Natural killer cell (primary cell): ENCODE results near the gene LGALS3BP. TPM values are rescaled to one million over a fixed set of nuclear protein-coding genes. Genes with fewer than 3 reads are reported as not detected.

ENCODE experiments used
- ATAC-seq, 3 donors: fragments of 150-1000 bp in 2 of 3; fragments of 200-7000 bp in 1 of 3; cut with Tn5 transposase; 1 replicate in 1 of 3; 2 replicates in 2 of 3; pipeline ENCODE4 v1.10.0; 2021; ENCODE audit warnings: mild to moderate bottlenecking in 2 of 3, moderate library complexity in 2 of 3
- DNase-seq, 2 donors: peaks; one replicate each; pipeline versions ENCODE4 v3.0.0 to v3.0.0-alpha.2; 2013 to 2021; ENCODE audit warnings: mixed read lengths in 1 of 2
- H3K27ac ChIP-seq: one replicate; pipeline ENCODE4 v1.5.1; 2013; ENCODE audit warnings: mild to moderate bottlenecking, low read length
- H3K27me3 ChIP-seq: one replicate; pipeline ENCODE4 v1.6.1; 2013; ENCODE audit warnings: low read length; ENCODE audit not compliant: control insufficient read depth, insufficient read depth
- H3K36me3 ChIP-seq: one replicate; pipeline ENCODE4 v1.6.1; 2013; ENCODE audit warnings: low read length; ENCODE audit not compliant: control insufficient read depth, insufficient read depth
- H3K4me1 ChIP-seq: one replicate; pipeline ENCODE4 v1.6.1; 2013; ENCODE audit warnings: low read length; ENCODE audit not compliant: control insufficient read depth, insufficient read depth
- H3K4me3 ChIP-seq: one replicate; pipeline ENCODE4 v1.5.1; 2013; ENCODE audit warnings: low read length
- H3K9me3 ChIP-seq: one replicate; pipeline ENCODE4 v1.6.1; 2013; ENCODE audit warnings: low read length; ENCODE audit not compliant: control insufficient read depth, insufficient read depth
- H3K27ac Mint-ChIP-seq, 2 donors: one replicate each; pipeline ENCODE4 v1.8.0; 2022; ENCODE audit warnings: mild to moderate bottlenecking in 2 of 2, mixed read lengths in 2 of 2, moderate library complexity in 1 of 2
- H3K27me3 Mint-ChIP-seq, 2 donors: one replicate each; pipeline ENCODE4 v1.8.0; 2022; ENCODE audit warnings: low read depth in 2 of 2, mixed read lengths in 2 of 2
- H3K36me3 Mint-ChIP-seq: one replicate; pipeline ENCODE4 v1.8.0; 2022; ENCODE audit warnings: mixed read lengths
- H3K4me1 Mint-ChIP-seq, 2 donors: one replicate each; pipeline ENCODE4 v1.8.0; 2022; ENCODE audit warnings: mixed read lengths in 2 of 2
- H3K4me3 Mint-ChIP-seq: one replicate; pipeline ENCODE4 v1.8.0; 2022; ENCODE audit warnings: mild to moderate bottlenecking, moderate library complexity, mixed read lengths
- H3K9me3 Mint-ChIP-seq, 2 donors: one replicate each; pipeline ENCODE4 v1.8.0; 2022; ENCODE audit warnings: mixed read lengths in 2 of 2
- CTCF ChIP-seq: fragments of 200-600 bp; IDR thresholded peaks from one replicate; pipeline ENCODE4 v1.8.0; 2022; ENCODE audit warnings: antibody characterized with exemption
- WGBS: methylation state at CpG from one replicate; pipeline ENCODE4 v1.1.7; 2013; ENCODE audit warnings: missing lambda C conversion rate; ENCODE audit not compliant: insufficient coverage; 5-methylcytosine and 5-hydroxymethylcytosine counted together
- intact Hi-C: fragments of 100-400 bp; cut with micrococcal nuclease; formaldehyde crosslinking; loops from one replicate; pipeline ENCODE4 v1.14.2; 2022
- total RNA-seq, 4 donors: library from RNA; stranded (reverse); fragments of 120-200 nt in 1 of 4; gene quantifications; one replicate each; pipeline versions ENCODE4 v1.2.3 to v1.2.4, GENCODE V29; 2013 to 2022

Gene LGALS3BP
- total RNA-seq, 3 donors from 2014 or later (not counting 1 experiment from before 2014, with no cell fraction given): 4.2 to 8.8 (median 4.2) TPM

- WGBS: 88% methylated on average over 2 of the region's 2 CpGs
- TF ChIP-seq CTCF: no peak
- Mint-ChIP-seq H3K4me3 (no peak overlapping the region), H3K9me3 (no peaks in the 10 kb centered on the region), H3K4me1 (peaks cover 9 to 10% of the 10 kb centered on the region in 2 donors), H3K27me3 (peaks cover 13 to 34% of the 10 kb centered on the region in 2 donors), H3K27ac (no peak overlapping the region), H3K36me3 (no peaks in the 10 kb centered on the region)
- Histone ChIP-seq H3K4me3 (no peak overlapping the region), H3K36me3 (no peaks in the 10 kb centered on the region), H3K4me1 (peaks cover 17% of the 10 kb centered on the region), H3K9me3 (no peaks in the 10 kb centered on the region), H3K27ac (no peak overlapping the region), H3K27me3 (peaks cover 18% of the 10 kb centered on the region)
- ATAC-seq: no peak
- intact Hi-C loops: no loop called here
- DNase-seq: no peak
Observed at GRCh38 chr17:79020631-79021301, 41.0 kb upstream of the LGALS3BP start.

- DNase-seq (peak in 1 of 2 donors; percentile 69), ATAC-seq (peak in 2 of 3 donors; percentile 38 to 58)
- Histone ChIP-seq H3K4me3 (no peak overlapping the region), H3K27me3 (peaks cover 11% of the 10 kb centered on the region), H3K9me3 (no peaks in the 10 kb centered on the region), H3K4me1 (peaks cover 14% of the 10 kb centered on the region), H3K36me3 (no peaks in the 10 kb centered on the region), H3K27ac (no peak overlapping the region)
- H3K9me3 Mint-ChIP-seq: no peaks in the 10 kb centered on the region
- H3K4me1 Mint-ChIP-seq: peaks cover 9 to 10% of the 10 kb centered on the region in 2 donors
- peaks cover 7 to 30% of the 10 kb centered on the region in 2 donors for H3K27me3 Mint-ChIP-seq
- peak; percentile 35 for TF ChIP-seq CTCF
- H3K36me3 Mint-ChIP-seq: no peaks in the 10 kb centered on the region
- no peak overlapping the region for H3K4me3 Mint-ChIP-seq
- 79% methylated on average over 18 of the region's 19 CpGs for WGBS
- H3K27ac Mint-ChIP-seq: no peak overlapping the region
- intact Hi-C loops: no loop called here
Observed at GRCh38 chr17:79019632-79020584, 40.2 kb upstream of the LGALS3BP start.

- 97% methylated on average over 2 of the region's 2 CpGs for WGBS
- peaks cover 6% of the 10 kb centered on the region for H3K27me3 ChIP-seq
- no peak overlapping the region for H3K4me3 ChIP-seq
- peaks cover 4 to 7% of the 10 kb centered on the region in 2 donors for H3K4me1 Mint-ChIP-seq
- no peaks in the 10 kb centered on the region for H3K9me3 ChIP-seq
- no peak for TF ChIP-seq CTCF
- H3K27ac ChIP-seq: no peak overlapping the region
- ATAC-seq (no peak), DNase-seq (no peak)
- H3K4me3 Mint-ChIP-seq: no peak overlapping the region
- H3K36me3 Mint-ChIP-seq: no peaks in the 10 kb centered on the region
- no peaks in the 10 kb centered on the region for H3K36me3 ChIP-seq
- H3K9me3 Mint-ChIP-seq: no peaks in the 10 kb centered on the region
- intact Hi-C loops: no loop called here
- H3K27me3 Mint-ChIP-seq: peaks cover 7 to 29% of the 10 kb centered on the region in 2 donors
- peaks cover 8% of the 10 kb centered on the region for H3K4me1 ChIP-seq
- no peak overlapping the region for H3K27ac Mint-ChIP-seq
Observed at GRCh38 chr17:79019261-79019631, 39.5 kb upstream of the LGALS3BP start.
